Neural progenitor cell (in vitro differentiated cells): Measurements from ENCODE around the gene CENPM. TPM values are rescaled to one million over a fixed set of nuclear protein-coding genes. Genes with fewer than 3 reads are reported as not detected.

Experiments used
- DNase-seq: peaks from one replicate; pipeline ENCODE4 v3.0.0-alpha.2; 2016; ENCODE audit warnings: low spot score
- H2AFZ ChIP-seq: fragments of 200-600 bp; sonication (generic); replicated peaks from 2 replicates; pipeline ENCODE4 v1.6.1; 2016; ENCODE audit warnings: antibody characterized with exemption
- H3F3A ChIP-seq: fragments of 200-600 bp; sonication (generic); 2 replicates; pipeline ENCODE4 v1.6.1; 2016; ENCODE audit warnings: antibody characterized with exemption, low read depth
- H3K27ac ChIP-seq: fragments of 200-600 bp; sonication (generic); 2 replicates; pipeline ENCODE4 v1.5.1; 2016; ENCODE audit warnings: mild to moderate bottlenecking
- H3K27me3 ChIP-seq: fragments of 200-600 bp; sonication (generic); 2 replicates; pipeline ENCODE4 v1.6.1; 2016; ENCODE audit warnings: mild to moderate bottlenecking, moderate library complexity
- H3K36me3 ChIP-seq: fragments of 200-600 bp; sonication (generic); 2 replicates; pipeline ENCODE4 v1.5.1; 2016
- H3K4me1 ChIP-seq: fragments of 200-600 bp; sonication (generic); 2 replicates; pipeline ENCODE4 v1.6.1; 2016; ENCODE audit warnings: mixed run types
- H3K4me2 ChIP-seq: fragments of 200-600 bp; sonication (generic); 2 replicates; pipeline ENCODE4 v1.6.1; 2016
- H3K4me3 ChIP-seq: fragments of 200-600 bp; sonication (generic); 2 replicates; pipeline ENCODE4 v1.5.1; 2016
- H3K79me2 ChIP-seq: fragments of 200-600 bp; sonication (generic); 2 replicates; pipeline ENCODE4 v1.6.1; 2016; ENCODE audit warnings: low read depth
- H3K9ac ChIP-seq: fragments of 200-600 bp; sonication (generic); 2 replicates; pipeline ENCODE4 v1.6.1; 2016
- H3K9me3 ChIP-seq: fragments of 200-600 bp; sonication (generic); 2 replicates; pipeline ENCODE4 v1.5.1; 2016; ENCODE audit warnings: low read depth
- H4K20me1 ChIP-seq: fragments of 200-600 bp; sonication (generic); 2 replicates; pipeline ENCODE4 v1.6.1; 2016; ENCODE audit warnings: low read depth
- H3K27ac Mint-ChIP-seq: 3 replicates; pipeline ENCODE4 v1.8.0; 2021; ENCODE audit warnings: mixed read lengths
- H3K27me3 Mint-ChIP-seq: 2 replicates; pipeline ENCODE4 v1.8.0; 2022; ENCODE audit warnings: low read depth, mild to moderate bottlenecking, inconsistent platforms, moderate library complexity, mixed read lengths; ENCODE audit not compliant: insufficient read depth
- H3K36me3 Mint-ChIP-seq: 3 replicates; pipeline ENCODE4 v1.8.0; 2021; ENCODE audit warnings: mixed read lengths
- H3K4me1 Mint-ChIP-seq: 3 replicates; pipeline ENCODE4 v1.8.0; 2021; ENCODE audit warnings: mixed read lengths
- H3K4me3 Mint-ChIP-seq: 3 replicates; pipeline ENCODE4 v1.8.0; 2021; ENCODE audit warnings: mild to moderate bottlenecking, moderate library complexity, mixed read lengths
- H3K9me3 Mint-ChIP-seq: 3 replicates; pipeline ENCODE4 v1.8.0; 2020; ENCODE audit warnings: mixed read lengths
- EZH2 ChIP-seq: fragments of 200-600 bp; sonication (generic); IDR thresholded peaks from 2 replicates; pipeline ENCODE4 v1.6.1; 2017; ENCODE audit warnings: antibody characterized with exemption, mild to moderate bottlenecking, moderate library complexity
- EZH2phosphoT487 ChIP-seq: fragments of 200-600 bp; sonication (generic); IDR thresholded peaks from 2 replicates; pipeline ENCODE4 v1.6.1; 2017; ENCODE audit warnings: antibody characterized with exemption
- total RNA-seq: library from RNA; depleted of rRNA; stranded (reverse); fragments of >200 nt; gene quantifications from 2 replicates; pipeline ENCODE4 v1.2.3, GENCODE V29; 2015; ENCODE audit warnings: low replicate concordance
- TF ChIP-seq, protein P1 (sequence below): fragments of 200-600 bp; sonication (generic); IDR thresholded peaks from 2 replicates; pipeline ENCODE4 v1.5.1; 2017; ENCODE audit warnings: antibody characterized with exemption, mild to moderate bottlenecking

Gene CENPM
- total RNA-seq, 1 donor from 2014 or later: 20.2 TPM

DNA sequence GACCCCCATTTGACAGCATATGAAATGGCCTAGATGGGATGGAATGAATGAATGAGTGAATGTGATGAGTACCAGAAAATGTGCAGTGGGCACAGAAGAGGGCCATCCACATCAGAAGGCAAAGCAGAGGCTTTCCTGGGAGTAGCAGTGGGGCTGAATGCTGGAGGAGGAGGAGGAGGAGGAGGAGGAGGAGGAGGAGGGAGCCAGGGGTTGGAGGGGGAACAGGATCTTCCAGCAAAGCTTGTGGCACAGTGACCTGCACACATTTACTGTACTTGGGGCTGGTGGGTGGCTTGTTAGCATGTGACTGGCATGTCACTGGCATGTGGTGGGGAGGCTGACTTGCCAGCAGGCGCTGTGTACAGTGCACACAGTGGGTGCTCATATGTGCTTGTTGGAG is 31.8 kb upstream of the CENPM start:
- no peak for DNase-seq
- Histone ChIP-seq H3K4me2 (no peak overlapping the region), H3K9ac (no peak overlapping the region), H3K4me3 (no peak overlapping the region), H4K20me1 (peaks cover 4% of the 10 kb centered on the region), H3K79me2 (no peaks in the 10 kb centered on the region), H3F3A (peaks cover 15% of the 10 kb centered on the region), H3K27ac (no peak overlapping the region), H2AFZ (no peak overlapping the region), H3K9me3 (no peaks in the 10 kb centered on the region), H3K36me3 (no peaks in the 10 kb centered on the region), H3K27me3 (peaks cover 47% of the 10 kb centered on the region), H3K4me1 (peaks cover 10% of the 10 kb centered on the region)
- H3K4me3 Mint-ChIP-seq: peak overlapping the region; percentile 14
- H3K27me3 Mint-ChIP-seq: peaks cover 23% of the 10 kb centered on the region
- no peak overlapping the region for H3K27ac Mint-ChIP-seq
- peaks cover 7% of the 10 kb centered on the region for H3K36me3 Mint-ChIP-seq
- TF ChIP-seq EZH2phosphoT487 (no peak), EZH2 (no peak)
- TF ChIP-seq, protein P1, sequence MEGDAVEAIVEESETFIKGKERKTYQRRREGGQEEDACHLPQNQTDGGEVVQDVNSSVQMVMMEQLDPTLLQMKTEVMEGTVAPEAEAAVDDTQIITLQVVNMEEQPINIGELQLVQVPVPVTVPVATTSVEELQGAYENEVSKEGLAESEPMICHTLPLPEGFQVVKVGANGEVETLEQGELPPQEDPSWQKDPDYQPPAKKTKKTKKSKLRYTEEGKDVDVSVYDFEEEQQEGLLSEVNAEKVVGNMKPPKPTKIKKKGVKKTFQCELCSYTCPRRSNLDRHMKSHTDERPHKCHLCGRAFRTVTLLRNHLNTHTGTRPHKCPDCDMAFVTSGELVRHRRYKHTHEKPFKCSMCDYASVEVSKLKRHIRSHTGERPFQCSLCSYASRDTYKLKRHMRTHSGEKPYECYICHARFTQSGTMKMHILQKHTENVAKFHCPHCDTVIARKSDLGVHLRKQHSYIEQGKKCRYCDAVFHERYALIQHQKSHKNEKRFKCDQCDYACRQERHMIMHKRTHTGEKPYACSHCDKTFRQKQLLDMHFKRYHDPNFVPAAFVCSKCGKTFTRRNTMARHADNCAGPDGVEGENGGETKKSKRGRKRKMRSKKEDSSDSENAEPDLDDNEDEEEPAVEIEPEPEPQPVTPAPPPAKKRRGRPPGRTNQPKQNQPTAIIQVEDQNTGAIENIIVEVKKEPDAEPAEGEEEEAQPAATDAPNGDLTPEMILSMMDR: no peak
- H3K4me1 Mint-ChIP-seq: peaks cover 26% of the 10 kb centered on the region
- H3K9me3 Mint-ChIP-seq: peaks cover 3% of the 10 kb centered on the region

DNA sequence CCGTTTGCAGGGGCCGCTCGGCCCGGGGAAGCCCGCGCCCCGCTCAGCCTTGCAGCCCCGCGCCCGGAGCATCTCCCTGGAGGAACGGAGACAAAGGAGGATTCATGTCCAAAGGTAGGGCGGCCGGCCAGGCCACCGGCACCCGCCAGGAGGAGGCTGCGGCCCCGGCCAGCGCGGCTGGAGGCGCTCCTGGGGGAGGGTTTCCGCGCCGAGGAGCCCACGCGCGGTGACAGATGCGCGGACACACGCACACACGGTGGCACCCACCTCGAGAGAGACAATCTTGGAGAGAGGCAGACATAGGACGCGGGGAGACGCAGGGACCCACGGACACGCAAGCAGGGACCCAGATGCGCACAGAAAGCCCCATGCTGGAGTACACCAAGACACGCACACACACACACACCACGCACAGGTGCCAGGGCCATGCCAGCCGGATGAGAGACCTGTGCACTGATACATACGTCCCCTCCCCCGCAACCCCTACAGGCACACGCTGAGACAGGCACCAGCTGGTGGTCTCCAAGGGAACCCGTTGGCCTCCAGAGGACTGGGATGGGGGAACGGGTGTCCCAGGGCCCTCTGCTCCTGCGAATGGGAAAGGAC is 30.1 kb upstream of the CENPM start:
- Mint-ChIP-seq H3K9me3 (peaks cover 3% of the 10 kb centered on the region), H3K36me3 (peaks cover 9% of the 10 kb centered on the region), H3K4me1 (peaks cover 26% of the 10 kb centered on the region), H3K4me3 (peak overlapping the region; percentile 84), H3K27me3 (peaks cover 24% of the 10 kb centered on the region), H3K27ac (peak overlapping the region; percentile 29)
- H3K9ac ChIP-seq: peak overlapping the region; percentile 19
- peak overlapping the region; percentile 100 for H3K4me2 ChIP-seq
- H3F3A ChIP-seq: peaks cover 15% of the 10 kb centered on the region
- H3K9me3 ChIP-seq: no peaks in the 10 kb centered on the region
- DNase-seq: peak; percentile 42
- H3K27ac ChIP-seq: no peak overlapping the region
- no peaks in the 10 kb centered on the region for H3K36me3 ChIP-seq
- H2AFZ ChIP-seq: peak overlapping the region; percentile 93
- H4K20me1 ChIP-seq: peaks cover 4% of the 10 kb centered on the region
- no peaks in the 10 kb centered on the region for H3K79me2 ChIP-seq
- TF ChIP-seq EZH2: no peak
- TF ChIP-seq, protein P1: no peak
- TF ChIP-seq EZH2phosphoT487: no peak
- H3K27me3 ChIP-seq: peaks cover 57% of the 10 kb centered on the region
- H3K4me1 ChIP-seq: peaks cover 10% of the 10 kb centered on the region
- H3K4me3 ChIP-seq: peak overlapping the region; percentile 87

DNA sequence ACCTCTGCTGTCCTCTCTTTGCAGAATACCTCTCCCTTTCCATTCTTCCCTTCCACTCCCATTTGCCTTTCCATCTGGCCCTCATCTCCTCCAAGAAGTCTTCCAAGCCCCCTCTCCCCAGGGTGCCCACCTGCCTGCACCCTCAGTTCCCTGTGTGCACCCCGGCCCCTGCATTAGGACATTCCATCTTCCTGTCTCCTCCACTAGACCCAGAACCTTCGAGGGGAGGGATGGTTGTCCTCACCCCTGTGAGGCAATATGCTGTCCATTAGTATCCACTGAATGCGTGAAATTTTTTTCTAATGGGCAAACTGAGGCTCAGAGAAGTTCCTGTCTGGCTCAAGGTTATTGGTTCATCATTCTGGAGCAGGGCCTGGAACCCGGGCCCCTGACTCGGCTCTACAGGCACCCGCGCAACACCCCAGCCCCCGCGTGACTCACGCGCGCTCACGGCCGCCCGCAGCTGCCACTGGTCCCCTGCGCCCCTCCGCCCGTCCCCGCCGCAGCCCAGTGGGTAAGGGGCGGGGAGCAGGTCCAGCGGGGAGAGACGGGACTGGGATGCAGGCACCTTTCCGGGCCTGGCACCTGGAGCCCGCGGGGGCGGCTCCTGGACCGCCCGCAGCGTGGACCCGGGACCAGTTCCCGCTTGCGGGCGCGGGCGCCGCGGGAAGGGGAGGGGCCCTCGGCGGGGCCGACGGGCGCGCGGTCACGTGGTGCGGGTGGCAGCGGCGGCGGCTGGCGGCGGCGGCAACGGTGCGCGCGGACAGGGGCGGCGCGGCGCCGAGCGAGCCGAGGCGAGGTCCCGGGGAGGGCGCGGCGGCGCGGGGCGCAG is 29.3 kb upstream of the CENPM start:
- H3K79me2 ChIP-seq: no peaks in the 10 kb centered on the region
- Mint-ChIP-seq H3K36me3 (peaks cover 5% of the 10 kb centered on the region), H3K4me3 (peak overlapping the region; percentile 89), H3K27ac (peak overlapping the region; percentile 57), H3K4me1 (peaks cover 25% of the 10 kb centered on the region), H3K9me3 (peaks cover 3% of the 10 kb centered on the region), H3K27me3 (peaks cover 24% of the 10 kb centered on the region)
- no peak overlapping the region for H3K27ac ChIP-seq
- peaks cover 57% of the 10 kb centered on the region for H3K27me3 ChIP-seq
- H3K4me3 ChIP-seq: peak overlapping the region; percentile 80
- H3K4me2 ChIP-seq: peak overlapping the region; percentile 97
- H3K9ac ChIP-seq: no peak overlapping the region
- H3K4me1 ChIP-seq: peaks cover 10% of the 10 kb centered on the region
- no peaks in the 10 kb centered on the region for H3K9me3 ChIP-seq
- H3F3A ChIP-seq: peaks cover 15% of the 10 kb centered on the region
- peaks cover 4% of the 10 kb centered on the region for H4K20me1 ChIP-seq
- DNase-seq: peak; percentile 81
- no peaks in the 10 kb centered on the region for H3K36me3 ChIP-seq
- H2AFZ ChIP-seq: peak overlapping the region; percentile 99
- TF ChIP-seq, protein P1: no peak
- TF ChIP-seq EZH2 (no peak), EZH2phosphoT487 (peak; percentile 54)
